Measurements from ENCODE around the gene THAP3. TPM values are rescaled to one million over a fixed set of nuclear protein-coding genes. Genes with fewer than 3 reads are reported as not detected.

THAP3 gene
- total RNA-seq, 1 experiment from 2014 or later = 14.6 TPM

GRCh38 chr1:6600410-6601048 is 24.1 kb upstream of the THAP3 start:
- DNase-seq = peak in 1 of 2 experiments; percentile 17
- intact Hi-C loops (cut with micrococcal nuclease; ENCODE audit: unreplicated experiment) = loop anchor here (1.0 to 5.0 kb wide), 3 partner anchors 13 to 108 kb away; partner anchors contain the start of genes NOL9, PHF13 and PLEKHG5
- POLR2A ChIA-PET (ENCODE audit: unreplicated experiment) = interaction anchor here (0.6 to 1.0 kb wide), 3 partner anchors 22 to 1311 kb away, joined by 3 to 12 read pairs (median 3); no protein-coding TSS in a partner anchor
- TF ChIP-seq EZH2 (IDR thresholded peaks at IDR 0.05; ENCODE audit: low read depth) (no peak), CTCF (conservative IDR thresholded peaks at IDR 0.05) (no peak)
- H3K9me2 ChIP-seq (ENCODE audit: insufficient read depth) = no peaks in the 10 kb centered on the region
- peak overlapping the region; percentile 99 for H3K4me2 ChIP-seq
- H3K27ac ChIP-seq = peak overlapping the region; percentile 84
- CTCF ChIA-PET = interaction anchor here (0.6 to 1.4 kb wide), 3 partner anchors 30 to 177 kb away, joined by 3 read pairs; partner anchors contain the start of gene NOL9
- no peaks in the 10 kb centered on the region; the same call in 1 of the 2 replicates for H4K20me1 ChIP-seq (ENCODE audit: insufficient read depth)
- BruUV-seq (replicated peaks) = TSS peak; percentile 59
- H3K36me3 ChIP-seq (ENCODE audit: low read depth) = no peaks in the 10 kb centered on the region
- peak overlapping the region; percentile 86 for H3K4me3 ChIP-seq
- H3K27me3 ChIP-seq (ENCODE audit: insufficient read depth, low read depth) = no peaks in the 10 kb centered on the region
- H3K9me3 ChIP-seq (ENCODE audit: insufficient read depth, low read depth) = no peaks in the 10 kb centered on the region
- H2AFZ ChIP-seq = peak overlapping the region; percentile 86
- no peaks in the 10 kb centered on the region for H3K4me1 ChIP-seq (replicated peaks; ENCODE audit: insufficient read depth)
- H3K79me2 ChIP-seq (ENCODE audit: low read depth) = peaks cover 52% of the 10 kb centered on the region
- H3F3A ChIP-seq (ENCODE audit: insufficient read depth, low read depth) = peaks cover 2% of the 10 kb centered on the region; the same call in 1 of the 2 replicates

- CTCF ChIA-PET = interaction anchor here (1.4 kb wide), 1 partner anchor 178 kb away, joined by 3 read pairs; no protein-coding TSS in a partner anchor
- no peaks in the 10 kb centered on the region; the same call in 1 of the 2 replicates for H4K20me1 ChIP-seq (ENCODE audit: insufficient read depth)
- peak overlapping the region; percentile 86 for H3K4me3 ChIP-seq
- BruUV-seq (replicated peaks) = TSS peak; percentile 29
- peak overlapping the region; percentile 86 for H2AFZ ChIP-seq
- H3K4me1 ChIP-seq (replicated peaks; ENCODE audit: insufficient read depth) = no peaks in the 10 kb centered on the region
- peak overlapping the region; percentile 99 for H3K4me2 ChIP-seq
- peak overlapping the region; percentile 84 for H3K27ac ChIP-seq
- intact Hi-C loops (cut with micrococcal nuclease; ENCODE audit: unreplicated experiment) = loop anchor here (1.0 to 5.0 kb wide), 3 partner anchors 12 to 109 kb away; partner anchors contain the start of genes NOL9, PHF13 and PLEKHG5
- H3K9me3 ChIP-seq (ENCODE audit: insufficient read depth, low read depth) = no peaks in the 10 kb centered on the region
- no peak for TF ChIP-seq CTCF (conservative IDR thresholded peaks at IDR 0.05)
- no peak for TF ChIP-seq EZH2 (IDR thresholded peaks at IDR 0.05; ENCODE audit: low read depth)
- peaks cover 49% of the 10 kb centered on the region for H3K79me2 ChIP-seq (ENCODE audit: low read depth)
- no peaks in the 10 kb centered on the region for H3K36me3 ChIP-seq (ENCODE audit: low read depth)
- peak; percentile 79 to 90 for DNase-seq
- no peaks in the 10 kb centered on the region for H3K9me2 ChIP-seq (ENCODE audit: insufficient read depth)
- H3F3A ChIP-seq (ENCODE audit: insufficient read depth, low read depth) = peaks cover 2% of the 10 kb centered on the region; the same call in 1 of the 2 replicates
- POLR2A ChIA-PET (ENCODE audit: unreplicated experiment) = interaction anchor here (0.6 kb wide), 1 partner anchor 111 kb away, joined by 4 read pairs; no protein-coding TSS in a partner anchor
- H3K27me3 ChIP-seq (ENCODE audit: insufficient read depth, low read depth) = no peaks in the 10 kb centered on the region
Observed at GRCh38 chr1:6601049-6601922, 23.4 kb upstream of the THAP3 start.

Measured in PC-9 (cell line).